Effector memory CD4-positive, alpha-beta T cell (primary cell): ENCODE measurements around the gene MYBBP1A.
"Not testable (repeated sequence)": the region's sequence is repeated elsewhere in the genome, so short reads cannot be mapped to it uniquely, and the experiment has no call there.

Source experiments
- DNase-seq, 3 donors: peaks; one replicate each; pipeline ENCODE4 v3.0.0-alpha.2; 2020
- H3K27ac ChIP-seq: 2 replicates; pipeline ENCODE4 v1.7.0; 2013; ENCODE audit warnings: mild to moderate bottlenecking, low read length, moderate library complexity; ENCODE audit not compliant: insufficient read depth, poor library complexity, severe bottlenecking
- H3K27me3 ChIP-seq: replicated peaks from 2 replicates; pipeline ENCODE4 v1.7.0; 2013; ENCODE audit warnings: mild to moderate bottlenecking, low read length; ENCODE audit not compliant: insufficient read depth, control insufficient read depth, poor library complexity, severe bottlenecking
- H3K36me3 ChIP-seq: 2 replicates; pipeline ENCODE4 v1.7.0; 2013; ENCODE audit warnings: mild to moderate bottlenecking, low read length, moderate library complexity; ENCODE audit not compliant: control insufficient read depth, insufficient read depth
- H3K4me1 ChIP-seq: 2 replicates; pipeline ENCODE4 v1.7.0; 2013; ENCODE audit warnings: low read length, mild to moderate bottlenecking; ENCODE audit not compliant: control insufficient read depth, insufficient read depth, poor library complexity, severe bottlenecking
- H3K4me3 ChIP-seq: 2 replicates; pipeline ENCODE4 v1.7.0; 2013; ENCODE audit warnings: low read length, low read depth, mild to moderate bottlenecking; ENCODE audit not compliant: insufficient read depth, poor library complexity, severe bottlenecking
- H3K9me3 ChIP-seq: 2 replicates; pipeline ENCODE4 v1.7.0; 2013; ENCODE audit warnings: mild to moderate bottlenecking, low read length, moderate library complexity; ENCODE audit not compliant: control insufficient read depth

The MYBBP1A gene

DNA sequence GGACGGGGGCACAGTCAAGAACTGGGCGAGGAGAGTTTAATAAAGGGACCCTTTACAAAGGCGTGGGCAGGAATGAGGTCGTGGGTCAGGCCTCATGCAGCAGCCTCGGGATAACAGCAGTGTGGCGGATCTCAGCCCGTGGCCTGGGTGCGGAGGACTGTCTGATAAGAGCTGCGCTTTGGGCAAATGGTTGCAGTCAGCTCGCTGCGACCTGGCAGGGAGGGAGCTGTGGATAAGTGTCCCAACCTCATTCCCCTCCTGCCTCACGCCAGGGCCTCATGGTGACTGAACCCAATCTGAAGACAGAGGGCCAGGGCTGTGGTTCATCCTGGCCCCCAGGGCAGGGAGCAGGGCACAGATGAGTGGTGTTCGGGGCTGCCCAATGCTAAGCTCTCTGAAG is 42.8 kb upstream of the MYBBP1A start:
- Histone ChIP-seq H3K4me3 (no peak overlapping the region), H3K27me3 (peaks cover 3% of the 10 kb centered on the region), H3K27ac (no peak overlapping the region), H3K9me3 (no peaks in the 10 kb centered on the region), H3K36me3 (no peaks in the 10 kb centered on the region), H3K4me1 (no peaks in the 10 kb centered on the region)
- no peak for DNase-seq

DNA sequence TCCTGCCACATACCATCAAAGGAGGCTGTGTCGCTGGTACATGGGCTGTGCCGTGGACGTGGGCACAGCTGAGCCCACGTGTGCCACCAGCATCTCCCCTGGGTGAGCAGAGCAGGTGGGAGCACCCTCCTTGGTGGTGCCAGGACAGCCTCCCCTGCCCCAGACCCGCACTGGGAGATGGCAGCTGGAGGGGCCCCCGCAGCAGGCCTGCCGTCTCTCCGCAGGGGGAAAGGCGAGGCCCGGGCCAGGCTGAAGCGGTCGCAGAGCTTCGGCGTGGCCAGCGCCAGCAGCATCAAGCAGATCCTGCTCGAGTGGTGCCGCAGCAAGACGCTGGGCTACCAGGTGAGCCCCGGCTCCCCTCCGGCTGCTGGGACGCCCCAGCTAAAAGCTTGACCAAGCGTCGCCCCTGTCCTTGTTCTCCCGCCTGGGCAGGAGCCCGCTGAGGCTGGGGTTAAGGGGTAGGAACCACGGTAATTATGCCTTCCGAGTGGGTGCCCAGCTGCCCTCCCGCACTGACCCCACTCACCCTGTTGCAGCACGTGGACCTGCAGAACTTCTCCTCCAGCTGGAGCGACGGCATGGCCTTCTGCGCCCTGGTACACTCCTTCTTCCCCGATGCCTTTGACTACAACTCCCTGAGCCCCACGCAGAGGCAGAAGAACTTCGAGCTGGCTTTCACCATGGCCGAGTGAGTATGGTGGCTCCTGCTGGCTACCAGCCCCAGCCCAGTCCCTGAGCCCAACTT is 41.6 kb upstream of the MYBBP1A start:
- no peak overlapping the region for H3K27ac ChIP-seq
- H3K9me3 ChIP-seq = no peaks in the 10 kb centered on the region
- no peak overlapping the region for H3K4me3 ChIP-seq
- peaks cover 3% of the 10 kb centered on the region for H3K27me3 ChIP-seq
- no peak for DNase-seq
- no peaks in the 10 kb centered on the region for H3K4me1 ChIP-seq
- no peaks in the 10 kb centered on the region for H3K36me3 ChIP-seq

DNA sequence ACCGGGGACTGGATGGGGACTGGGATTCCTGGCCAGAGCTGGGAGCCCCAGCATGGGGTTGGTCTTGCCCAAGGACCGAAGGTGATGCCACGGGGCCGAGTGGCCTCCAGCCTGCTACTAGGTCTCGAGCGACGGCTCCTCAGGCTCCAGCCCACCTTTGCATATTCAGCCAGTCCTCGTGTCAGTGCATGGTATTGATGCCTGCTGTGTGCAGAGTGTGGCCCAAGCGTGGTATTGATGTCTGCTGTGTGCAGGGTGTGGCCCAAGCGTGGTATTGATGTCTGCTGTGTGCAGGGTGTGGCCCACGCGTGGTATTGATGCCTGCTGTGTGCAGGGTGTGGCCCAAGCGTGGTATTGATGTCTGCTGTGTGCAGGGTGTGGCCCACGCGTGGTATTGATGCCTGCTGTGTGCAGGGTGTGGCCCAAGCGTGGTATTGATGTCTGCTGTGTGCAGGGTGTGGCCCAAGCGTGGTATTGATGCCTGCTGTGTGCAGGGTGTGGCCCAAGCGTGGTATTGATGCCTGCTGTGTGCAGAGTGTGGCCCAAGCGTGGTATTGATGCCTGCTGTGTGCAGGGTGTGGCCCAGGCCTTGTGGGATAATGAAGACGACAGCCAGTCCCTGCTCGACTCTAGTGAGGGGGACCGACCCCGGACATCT is 40.6 kb upstream of the MYBBP1A start:
- H3K4me1 ChIP-seq, H3K4me3 ChIP-seq, H3K9me3 ChIP-seq, DNase-seq, H3K27ac ChIP-seq, H3K36me3 ChIP-seq, H3K27me3 ChIP-seq: not testable (repeated sequence)

DNA sequence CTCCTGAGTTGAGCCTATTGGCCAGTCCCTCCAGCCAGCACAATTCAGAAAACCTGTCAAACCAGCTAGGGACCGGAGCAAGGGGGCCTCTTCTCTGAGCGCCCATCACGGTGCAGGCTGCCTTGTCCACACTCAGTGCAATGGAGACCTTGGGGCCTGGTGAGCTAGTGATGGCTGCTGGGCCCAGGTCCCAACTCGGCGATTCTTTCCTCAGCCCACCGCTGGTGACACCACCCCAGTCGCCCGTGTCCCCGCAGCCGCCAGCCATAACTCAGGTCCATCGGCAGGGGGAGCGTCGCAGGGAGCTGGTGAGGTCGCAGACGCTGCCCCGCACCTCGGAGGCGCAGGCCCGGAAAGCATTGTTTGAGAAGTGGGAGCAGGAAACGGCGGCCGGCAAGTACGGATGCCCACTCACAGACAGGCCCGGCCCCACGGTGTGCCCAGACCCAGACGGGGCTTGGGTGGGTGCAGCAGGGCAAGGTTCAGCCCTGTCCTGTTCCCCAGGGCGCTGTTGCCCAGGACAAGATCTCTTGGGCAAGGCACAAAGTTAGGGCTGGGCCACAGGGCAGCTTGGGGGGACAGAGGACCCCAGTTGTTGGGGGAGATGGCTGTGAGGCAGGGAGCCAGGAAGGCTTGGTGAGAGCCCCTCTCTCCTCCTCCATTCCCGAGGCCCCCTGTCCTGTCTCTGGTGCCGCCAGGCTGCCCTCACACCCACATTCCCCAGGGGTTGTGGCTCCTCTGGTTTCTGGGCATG is 39.9 kb upstream of the MYBBP1A start:
- no peak overlapping the region for H3K4me3 ChIP-seq
- H3K36me3 ChIP-seq = no peaks in the 10 kb centered on the region
- no peak for DNase-seq
- peaks cover 3% of the 10 kb centered on the region for H3K27me3 ChIP-seq
- no peak overlapping the region for H3K27ac ChIP-seq
- H3K9me3 ChIP-seq = no peaks in the 10 kb centered on the region
- no peaks in the 10 kb centered on the region for H3K4me1 ChIP-seq

DNA sequence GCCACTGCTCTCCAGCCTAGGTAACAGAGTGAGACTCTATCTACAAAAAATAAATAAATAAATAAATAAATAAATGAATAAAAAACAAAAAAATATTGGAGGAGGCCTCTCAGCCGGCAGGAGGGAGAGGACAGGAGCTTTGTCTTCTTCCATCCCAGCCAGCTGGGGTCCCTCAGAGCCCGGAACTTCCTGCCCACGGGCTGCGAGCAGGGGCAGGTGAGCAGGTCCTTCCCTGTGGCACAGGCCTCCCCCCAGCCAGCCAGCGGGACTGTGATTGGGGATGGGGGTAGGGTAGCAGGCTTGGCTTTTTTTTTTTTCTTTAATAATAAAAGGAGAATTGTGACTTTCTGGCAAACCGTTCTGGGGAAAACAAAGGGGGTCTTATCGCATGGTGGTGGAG is 39.2 kb upstream of the MYBBP1A start:
- no peak overlapping the region for H3K4me3 ChIP-seq
- no peak overlapping the region for H3K27ac ChIP-seq
- H3K27me3 ChIP-seq = peaks cover 3% of the 10 kb centered on the region
- DNase-seq = no peak
- H3K4me1 ChIP-seq = no peaks in the 10 kb centered on the region
- no peaks in the 10 kb centered on the region for H3K9me3 ChIP-seq
- no peaks in the 10 kb centered on the region for H3K36me3 ChIP-seq

DNA sequence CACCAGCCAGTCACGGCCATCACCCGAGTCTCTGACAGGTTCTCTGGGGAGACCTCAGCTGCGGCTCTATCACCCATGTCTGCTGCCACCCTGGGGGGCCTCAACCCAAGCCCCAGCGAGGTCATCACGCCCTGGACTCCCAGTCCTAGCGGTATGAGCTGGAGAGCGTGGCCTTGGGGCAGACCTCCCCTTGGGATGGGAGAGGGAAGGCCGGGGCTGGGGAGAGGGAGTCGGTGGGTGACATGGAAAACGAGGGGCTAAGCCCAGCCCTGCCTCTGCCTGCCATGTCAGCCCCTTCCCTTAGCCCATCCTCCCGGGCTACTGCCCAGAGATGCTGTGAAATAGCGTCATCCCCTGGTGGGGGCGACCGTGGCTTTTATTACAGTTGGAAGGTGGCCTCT is 37.8 kb upstream of the MYBBP1A start:
- H3K36me3 ChIP-seq = no peaks in the 10 kb centered on the region
- no peaks in the 10 kb centered on the region for H3K9me3 ChIP-seq
- no peaks in the 10 kb centered on the region for H3K4me1 ChIP-seq
- H3K4me3 ChIP-seq = no peak overlapping the region
- DNase-seq = no peak
- H3K27ac ChIP-seq = no peak overlapping the region
- H3K27me3 ChIP-seq = no peaks in the 10 kb centered on the region

DNA sequence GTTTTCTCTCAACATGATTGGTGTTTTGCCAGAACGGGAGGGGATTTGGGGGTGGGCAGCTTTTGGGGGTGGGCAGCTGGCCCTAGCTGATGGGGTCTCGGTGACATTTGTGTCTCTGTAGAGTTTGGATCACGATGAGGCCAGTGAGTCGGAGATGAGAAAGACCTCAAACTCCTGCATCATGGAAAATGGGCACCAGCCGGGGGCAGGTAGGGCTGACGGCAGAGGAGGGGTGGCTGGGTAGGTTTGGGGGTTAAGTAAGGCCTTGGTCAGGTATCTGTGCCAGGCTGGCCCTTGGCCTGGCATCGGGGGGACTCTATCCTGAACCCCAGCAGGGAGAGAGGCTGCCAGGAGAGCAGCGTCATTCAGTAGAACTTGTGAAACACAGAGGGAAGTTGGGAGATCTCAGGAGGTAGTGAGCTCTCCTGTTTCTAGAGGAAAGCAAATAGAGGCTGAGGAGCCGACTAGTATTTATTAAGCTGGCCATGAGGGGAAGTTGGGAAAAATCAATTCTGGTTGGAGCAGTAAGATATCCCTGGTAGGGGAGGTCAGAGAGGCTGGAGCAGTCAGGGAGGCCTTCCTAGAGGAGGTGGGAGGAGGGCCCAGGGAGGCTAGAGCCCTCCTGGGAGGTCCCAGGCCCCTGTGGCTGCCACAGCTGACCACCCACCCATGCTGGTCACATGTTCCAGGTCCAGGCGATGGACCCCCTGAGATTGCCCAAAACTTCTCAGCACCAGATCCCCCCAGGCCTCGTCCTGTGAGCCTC is 37.2 kb upstream of the MYBBP1A start:
- no peak for DNase-seq
- no peak overlapping the region for H3K27ac ChIP-seq
- no peaks in the 10 kb centered on the region for H3K4me1 ChIP-seq
- H3K36me3 ChIP-seq = no peaks in the 10 kb centered on the region
- no peaks in the 10 kb centered on the region for H3K27me3 ChIP-seq
- H3K4me3 ChIP-seq = no peak overlapping the region
- H3K9me3 ChIP-seq = no peaks in the 10 kb centered on the region

DNA sequence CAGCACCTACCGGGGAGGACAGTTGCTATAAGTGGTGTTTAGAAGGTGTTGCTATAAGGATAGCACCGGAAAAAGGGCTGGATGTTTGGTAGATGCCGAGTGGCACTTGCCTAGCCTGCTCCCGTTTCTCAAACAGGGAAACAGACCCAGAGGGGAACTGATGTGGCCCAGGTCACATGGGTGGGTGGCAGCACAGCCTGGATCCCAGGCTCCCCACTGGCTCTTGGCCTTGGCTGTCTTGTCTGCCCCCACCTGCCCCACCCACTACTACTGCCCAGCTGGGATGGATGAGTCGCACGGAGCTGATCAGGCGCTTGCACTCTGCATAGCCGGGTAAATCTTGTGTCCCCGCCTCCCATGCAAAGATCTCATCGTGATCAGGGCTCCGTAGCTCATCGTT is 36.3 kb upstream of the MYBBP1A start:
- Histone ChIP-seq H3K27me3 (no peaks in the 10 kb centered on the region), H3K4me3 (no peak overlapping the region), H3K4me1 (no peaks in the 10 kb centered on the region), H3K36me3 (no peaks in the 10 kb centered on the region), H3K27ac (no peak overlapping the region), H3K9me3 (no peaks in the 10 kb centered on the region)
- DNase-seq = no peak

DNA sequence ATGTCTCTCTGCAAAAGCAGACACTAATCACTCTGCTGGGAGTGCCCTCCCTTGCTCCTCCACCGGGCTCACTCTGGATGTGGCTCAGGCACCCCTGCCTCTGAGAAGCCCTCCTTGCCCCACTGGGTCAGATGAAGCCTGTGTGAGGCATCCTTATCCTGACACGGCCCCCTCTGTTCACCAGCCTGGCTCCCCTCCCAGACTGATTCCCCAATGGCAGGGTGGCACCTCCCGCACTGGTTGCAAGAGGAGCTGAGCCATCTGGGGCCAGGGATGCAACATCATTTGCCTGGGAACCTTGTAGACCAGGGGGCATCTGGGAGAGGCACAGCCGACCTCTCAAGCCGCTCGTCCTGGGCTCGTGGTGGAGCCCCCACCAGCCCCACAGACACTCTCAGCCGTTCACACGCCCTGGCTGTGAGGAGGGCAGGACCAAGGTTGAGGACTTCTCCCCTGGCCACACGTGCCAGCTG is 35.8 kb upstream of the MYBBP1A start:
- no peaks in the 10 kb centered on the region for H3K27me3 ChIP-seq
- no peak overlapping the region for H3K27ac ChIP-seq
- no peaks in the 10 kb centered on the region for H3K9me3 ChIP-seq
- H3K36me3 ChIP-seq = no peaks in the 10 kb centered on the region
- H3K4me1 ChIP-seq = no peaks in the 10 kb centered on the region
- no peak for DNase-seq
- H3K4me3 ChIP-seq = no peak overlapping the region
